HepG2 (cell line): ENCODE measurements around the gene ATG4B. TPM values are rescaled to one million over a fixed set of nuclear protein-coding genes. Genes with fewer than 3 reads are reported as not detected.
A peak's percentile ranks its signal among the peaks of the same experiment; 100 is the strongest.

ENCODE experiments used
- ATF1 ChIP-seq: IDR thresholded peaks from 2 replicates; pipeline ENCODE4 v1.6.1; 2016; ENCODE audit warnings: mild to moderate bottlenecking, control low read depth
- ATF5 ChIP-seq: sonication (generic); formaldehyde crosslinking; IDR thresholded peaks from 2 replicates; pipeline ENCODE4 v1.4.0; 2020; ENCODE audit warnings: mild to moderate bottlenecking, low read depth, missing genetic modification reagents
- BORCS8-MEF2B ChIP-seq: sonication (generic); formaldehyde crosslinking; IDR thresholded peaks from 2 replicates; pipeline ENCODE4 v1.8.0; 2022; ENCODE audit warnings: mild to moderate bottlenecking, missing genetic modification reagents
- FOXP4 ChIP-seq: sonication (generic); formaldehyde crosslinking; IDR thresholded peaks from 2 replicates; pipeline ENCODE4 v1.4.0; 2020; ENCODE audit warnings: missing genetic modification reagents
- ISL2 ChIP-seq: sonication (generic); formaldehyde crosslinking; IDR thresholded peaks from 2 replicates; pipeline ENCODE4 v1.5.0; 2020; ENCODE audit warnings: missing genetic modification reagents
- MTF2 ChIP-seq: sonication (generic); formaldehyde crosslinking; IDR thresholded peaks from 2 replicates; pipeline ENCODE4 v1.5.0; 2020; ENCODE audit warnings: missing genetic modification reagents, borderline replicate concordance
- MYC ChIP-seq: sonication (generic); formaldehyde crosslinking; IDR thresholded peaks from 2 replicates; pipeline ENCODE4 v1.9.0; 2021; ENCODE audit warnings: missing genetic modification reagents, borderline replicate concordance
- YEATS2 ChIP-seq: sonication (generic); formaldehyde crosslinking; IDR thresholded peaks from 2 replicates; pipeline ENCODE4 v1.4.0; 2020; ENCODE audit warnings: missing genetic modification reagents, borderline replicate concordance
- ZBTB7B ChIP-seq: sonication (generic); formaldehyde crosslinking; IDR thresholded peaks from 2 replicates; pipeline ENCODE4 v1.4.0; 2020; ENCODE audit warnings: missing genetic modification reagents
- ZFP82 ChIP-seq: sonication (generic); formaldehyde crosslinking; IDR thresholded peaks from 2 replicates; pipeline ENCODE4 v1.5.1; 2020; ENCODE audit warnings: mild to moderate bottlenecking, missing genetic modification reagents, borderline replicate concordance
- ZMAT3 ChIP-seq: sonication (generic); formaldehyde crosslinking; conservative IDR thresholded peaks from 2 replicates; pipeline ENCODE4 v1.7.0; 2021; ENCODE audit warnings: missing genetic modification reagents
- ZNF12 ChIP-seq: sonication (generic); formaldehyde crosslinking; IDR thresholded peaks from 2 replicates; pipeline ENCODE4 v1.5.0; 2020; ENCODE audit warnings: missing genetic modification reagents
- ZNF124 ChIP-seq: sonication (generic); formaldehyde crosslinking; IDR thresholded peaks from 2 replicates; pipeline ENCODE4 v1.4.0; 2020; ENCODE audit warnings: missing genetic modification reagents
- ZNF232 ChIP-seq: sonication (generic); formaldehyde crosslinking; IDR thresholded peaks from 2 replicates; pipeline ENCODE4 v1.4.0; 2020; ENCODE audit warnings: missing genetic modification reagents, borderline replicate concordance
- ZNF317 ChIP-seq: sonication (generic); formaldehyde crosslinking; IDR thresholded peaks from 2 replicates; pipeline ENCODE4 v1.5.0; 2020; ENCODE audit warnings: mild to moderate bottlenecking, missing genetic modification reagents
- ZNF451 ChIP-seq: sonication (generic); formaldehyde crosslinking; IDR thresholded peaks from 2 replicates; pipeline ENCODE4 v1.5.0; 2020; ENCODE audit warnings: mild to moderate bottlenecking, missing genetic modification reagents
- ZNF549 ChIP-seq: sonication (generic); formaldehyde crosslinking; IDR thresholded peaks from 2 replicates; pipeline ENCODE4 v1.5.0; 2020; ENCODE audit warnings: missing genetic modification reagents
- ZNF737 ChIP-seq: sonication (generic); formaldehyde crosslinking; IDR thresholded peaks from 2 replicates; pipeline ENCODE4 v1.5.0; 2020; ENCODE audit warnings: missing genetic modification reagents, mild to moderate bottlenecking, borderline replicate concordance
- polyA plus RNA-seq, 8 experiments: library from polyadenylated mRNA; depleted of rRNA in 3 of 8; stranded (reverse) in 7 of 8; unstranded in 1 of 8; fragments of >200 nt; fragmentation: Illumina TruSeq in 4 of 8; extraction: Trizol in 4 of 8; gene quantifications; 2 replicates each; pipeline versions ENCODE4 v1.2.1 to v1.2.3, GENCODE V29; 2011 to 2016; ENCODE audit warnings: low read depth in 4 of 8, missing spikeins in 1 of 8, mixed read lengths in 1 of 8; ENCODE audit not compliant: insufficient read depth in 1 of 8
- total RNA-seq, 5 experiments: library from RNA; depleted of rRNA; stranded (reverse); fragments of >200 nt; fragmentation: Illumina TruSeq; extraction: Trizol; gene quantifications; 2 replicates each; pipeline ENCODE4 v1.2.3, GENCODE V29; 2016; ENCODE audit warnings: low read depth in 1 of 5
- TF ChIP-seq, protein P1 (sequence below): sonication (generic); formaldehyde crosslinking; IDR thresholded peaks from 2 replicates; pipeline ENCODE4; 2020; ENCODE audit warnings: missing genetic modification reagents, mild to moderate bottlenecking, borderline replicate concordance
- TF ChIP-seq, protein P2 (sequence below): sonication (generic); formaldehyde crosslinking; conservative IDR thresholded peaks from 2 replicates; pipeline ENCODE4 v1.5.0; 2020; ENCODE audit warnings: missing genetic modification reagents
- TF ChIP-seq, protein P3 (sequence below): sonication (generic); formaldehyde crosslinking; IDR thresholded peaks from 2 replicates; pipeline ENCODE4 v1.5.1; 2020; ENCODE audit warnings: missing genetic modification reagents, mild to moderate bottlenecking, borderline replicate concordance

ATG4B gene
- total and polyA plus RNA-seq, 2 of the 13 experiments (the other 11 are each of a cell fraction or from before 2014, with no cell fraction given), result 95.5 to 239 TPM

DNA sequence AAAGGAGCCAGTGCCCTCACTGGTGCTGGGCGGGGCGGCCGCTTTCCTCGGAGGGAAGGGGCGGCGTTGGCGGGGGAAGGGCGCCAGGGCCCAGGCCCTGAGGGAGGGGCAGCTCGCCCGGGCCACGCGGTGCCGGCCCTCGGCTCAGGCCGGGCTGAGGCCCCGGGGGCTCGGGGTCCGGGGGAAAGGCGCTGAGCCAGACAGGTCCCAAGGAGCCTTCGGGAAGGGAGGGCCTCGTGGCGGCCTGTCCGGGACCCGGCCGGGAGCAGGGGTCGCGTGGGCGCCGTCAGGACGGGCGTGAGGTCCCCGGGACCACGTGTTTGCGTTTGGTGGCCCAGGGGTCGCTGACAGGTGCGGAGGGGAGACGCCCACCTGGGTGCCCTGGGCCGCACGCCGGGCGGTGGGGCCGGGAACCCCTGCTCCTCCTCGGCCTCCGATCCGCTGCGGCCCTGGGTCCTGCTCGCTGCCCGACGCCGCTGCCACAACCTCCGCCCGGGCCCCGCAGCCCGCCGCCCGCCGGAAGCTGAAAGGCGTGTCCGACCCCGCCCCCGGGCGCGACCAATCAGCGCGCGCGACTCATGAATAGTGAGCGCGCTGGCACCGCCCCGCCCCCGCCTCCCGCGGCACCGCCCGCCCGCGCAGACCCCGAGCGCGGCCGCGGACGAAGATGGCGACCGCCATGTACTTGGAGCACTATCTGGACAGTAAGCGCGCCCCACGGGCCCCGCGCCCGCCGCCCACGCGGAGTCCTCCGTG is 64.1 kb downstream of the ATG4B start, which contains the start of gene ING5 (continued):
- TF ChIP-seq, protein P1, sequence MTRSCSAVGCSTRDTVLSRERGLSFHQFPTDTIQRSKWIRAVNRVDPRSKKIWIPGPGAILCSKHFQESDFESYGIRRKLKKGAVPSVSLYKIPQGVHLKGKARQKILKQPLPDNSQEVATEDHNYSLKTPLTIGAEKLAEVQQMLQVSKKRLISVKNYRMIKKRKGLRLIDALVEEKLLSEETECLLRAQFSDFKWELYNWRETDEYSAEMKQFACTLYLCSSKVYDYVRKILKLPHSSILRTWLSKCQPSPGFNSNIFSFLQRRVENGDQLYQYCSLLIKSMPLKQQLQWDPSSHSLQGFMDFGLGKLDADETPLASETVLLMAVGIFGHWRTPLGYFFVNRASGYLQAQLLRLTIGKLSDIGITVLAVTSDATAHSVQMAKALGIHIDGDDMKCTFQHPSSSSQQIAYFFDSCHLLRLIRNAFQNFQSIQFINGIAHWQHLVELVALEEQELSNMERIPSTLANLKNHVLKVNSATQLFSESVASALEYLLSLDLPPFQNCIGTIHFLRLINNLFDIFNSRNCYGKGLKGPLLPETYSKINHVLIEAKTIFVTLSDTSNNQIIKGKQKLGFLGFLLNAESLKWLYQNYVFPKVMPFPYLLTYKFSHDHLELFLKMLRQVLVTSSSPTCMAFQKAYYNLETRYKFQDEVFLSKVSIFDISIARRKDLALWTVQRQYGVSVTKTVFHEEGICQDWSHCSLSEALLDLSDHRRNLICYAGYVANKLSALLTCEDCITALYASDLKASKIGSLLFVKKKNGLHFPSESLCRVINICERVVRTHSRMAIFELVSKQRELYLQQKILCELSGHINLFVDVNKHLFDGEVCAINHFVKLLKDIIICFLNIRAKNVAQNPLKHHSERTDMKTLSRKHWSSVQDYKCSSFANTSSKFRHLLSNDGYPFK, result no peak
- TF ChIP-seq ZBTB7B (CRISPR knock-in tag), result peak; percentile 59; the same call in 1 of the 2 replicates
- no peak; the same call in 1 of the 2 replicates for TF ChIP-seq ISL2 (CRISPR knock-in tag)
- peak; percentile 97; the same call in 1 of the 2 replicates for TF ChIP-seq ZFP82
- TF ChIP-seq ATF5 (CRISPR knock-in tag), result no peak
- TF ChIP-seq MYC, result peak; percentile 99
- TF ChIP-seq YEATS2, result no peak; the same call in none of the 2 replicates
- TF ChIP-seq MTF2 (CRISPR knock-in tag), result peak; percentile 37; the same call in 1 of the 2 replicates
- TF ChIP-seq, protein P2, sequence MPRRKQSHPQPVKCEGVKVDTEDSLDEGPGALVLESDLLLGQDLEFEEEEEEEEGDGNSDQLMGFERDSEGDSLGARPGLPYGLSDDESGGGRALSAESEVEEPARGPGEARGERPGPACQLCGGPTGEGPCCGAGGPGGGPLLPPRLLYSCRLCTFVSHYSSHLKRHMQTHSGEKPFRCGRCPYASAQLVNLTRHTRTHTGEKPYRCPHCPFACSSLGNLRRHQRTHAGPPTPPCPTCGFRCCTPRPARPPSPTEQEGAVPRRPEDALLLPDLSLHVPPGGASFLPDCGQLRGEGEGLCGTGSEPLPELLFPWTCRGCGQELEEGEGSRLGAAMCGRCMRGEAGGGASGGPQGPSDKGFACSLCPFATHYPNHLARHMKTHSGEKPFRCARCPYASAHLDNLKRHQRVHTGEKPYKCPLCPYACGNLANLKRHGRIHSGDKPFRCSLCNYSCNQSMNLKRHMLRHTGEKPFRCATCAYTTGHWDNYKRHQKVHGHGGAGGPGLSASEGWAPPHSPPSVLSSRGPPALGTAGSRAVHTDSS (CRISPR knock-in tag), result no peak
- TF ChIP-seq ZNF232 (CRISPR knock-in tag), result peak; percentile 73
- TF ChIP-seq ZNF451 (CRISPR knock-in tag), result peak; percentile 95; the same call in 1 of the 2 replicates
- peak; percentile 95 for TF ChIP-seq ZMAT3
- TF ChIP-seq ATF1 (CRISPR knock-in tag), result no peak
- peak; percentile 76; the same call in 1 of the 2 replicates for TF ChIP-seq ZNF12
- 0 out of 2 replicates have a peak, but pooled peaks have one; percentile 82 for TF ChIP-seq ZNF317 (CRISPR knock-in tag)
- peak; percentile 49; the same call in 1 of the 2 replicates for TF ChIP-seq ZNF124 (CRISPR knock-in tag)
- TF ChIP-seq ZNF549 (CRISPR knock-in tag), result no peak
- TF ChIP-seq ZNF737 (CRISPR knock-in tag), result no peak
- TF ChIP-seq BORCS8-MEF2B (CRISPR knock-in tag), result peak; percentile 90
- TF ChIP-seq FOXP4 (CRISPR knock-in tag), result no peak
- TF ChIP-seq, protein P3, sequence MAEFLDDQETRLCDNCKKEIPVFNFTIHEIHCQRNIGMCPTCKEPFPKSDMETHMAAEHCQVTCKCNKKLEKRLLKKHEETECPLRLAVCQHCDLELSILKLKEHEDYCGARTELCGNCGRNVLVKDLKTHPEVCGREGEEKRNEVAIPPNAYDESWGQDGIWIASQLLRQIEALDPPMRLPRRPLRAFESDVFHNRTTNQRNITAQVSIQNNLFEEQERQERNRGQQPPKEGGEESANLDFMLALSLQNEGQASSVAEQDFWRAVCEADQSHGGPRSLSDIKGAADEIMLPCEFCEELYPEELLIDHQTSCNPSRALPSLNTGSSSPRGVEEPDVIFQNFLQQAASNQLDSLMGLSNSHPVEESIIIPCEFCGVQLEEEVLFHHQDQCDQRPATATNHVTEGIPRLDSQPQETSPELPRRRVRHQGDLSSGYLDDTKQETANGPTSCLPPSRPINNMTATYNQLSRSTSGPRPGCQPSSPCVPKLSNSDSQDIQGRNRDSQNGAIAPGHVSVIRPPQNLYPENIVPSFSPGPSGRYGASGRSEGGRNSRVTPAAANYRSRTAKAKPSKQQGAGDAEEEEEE (CRISPR knock-in tag), result no peak; the same call in 1 of the 2 replicates
